Loucy (cell line): ENCODE results near the gene SURF1.

Experiments
- H2AFZ ChIP-seq: fragments of 200-600 bp; sonication (generic); 2 replicates; pipeline ENCODE4 v1.6.0; 2016; ENCODE audit warnings: antibody characterized with exemption, mild to moderate bottlenecking, low read length, moderate library complexity
- H3F3A ChIP-seq: fragments of 200-600 bp; 2 replicates; pipeline ENCODE4 v1.6.0; 2016; ENCODE audit warnings: antibody characterized with exemption, low read depth, mild to moderate bottlenecking
- H3K27me3 ChIP-seq: fragments of 200-600 bp; sonication (generic); 2 replicates; pipeline ENCODE4 v1.6.1; 2014; ENCODE audit warnings: low read length, mild to moderate bottlenecking; ENCODE audit not compliant: insufficient read depth, poor library complexity, severe bottlenecking
- H3K36me3 ChIP-seq: fragments of 200-600 bp; sonication (generic); 2 replicates; pipeline ENCODE4 v1.6.1; 2016; ENCODE audit warnings: low read length; ENCODE audit not compliant: insufficient read depth
- H3K4me1 ChIP-seq: fragments of 200-600 bp; sonication (generic); 2 replicates; pipeline ENCODE4 v1.5.1; 2014; ENCODE audit warnings: low read length, mild to moderate bottlenecking; ENCODE audit not compliant: insufficient read depth, poor library complexity, severe bottlenecking
- H3K4me2 ChIP-seq: fragments of 200-600 bp; sonication (generic); 2 replicates; pipeline ENCODE4 v1.6.0; 2014; ENCODE audit warnings: antibody characterized with exemption, low read length, low read depth, mild to moderate bottlenecking; ENCODE audit not compliant: poor library complexity, severe bottlenecking
- H3K4me3 ChIP-seq: fragments of 200-600 bp; sonication (generic); 2 replicates; pipeline ENCODE4 v1.5.1; 2014; ENCODE audit warnings: low read length, mild to moderate bottlenecking, mixed read lengths; ENCODE audit not compliant: poor library complexity, severe bottlenecking
- H3K79me2 ChIP-seq: fragments of 200-600 bp; sonication (generic); 2 replicates; pipeline ENCODE4 v1.6.1; 2014; ENCODE audit warnings: low read length; ENCODE audit not compliant: insufficient read depth
- H3K9ac ChIP-seq: fragments of 200-600 bp; sonication (generic); 2 replicates; pipeline ENCODE4 v1.6.0; 2014; ENCODE audit warnings: mild to moderate bottlenecking, low read depth, low read length, moderate library complexity; ENCODE audit not compliant: poor library complexity, severe bottlenecking
- H3K9me2 ChIP-seq: fragments of 200-600 bp; sonication (generic); replicated peaks from 2 replicates; pipeline ENCODE4 v1.6.1; 2016; ENCODE audit warnings: low read depth, low read length, mixed read lengths
- H3K9me3 ChIP-seq: fragments of 200-600 bp; sonication (generic); 2 replicates; pipeline ENCODE4 v1.6.1; 2014; ENCODE audit warnings: mild to moderate bottlenecking, antibody characterized with exemption, low read length, low read depth; ENCODE audit not compliant: insufficient read depth
- H4K20me1 ChIP-seq: fragments of 200-600 bp; sonication (generic); 2 replicates; pipeline ENCODE4 v1.6.0; 2014; ENCODE audit warnings: antibody characterized with exemption, low read length, mild to moderate bottlenecking; ENCODE audit not compliant: insufficient read depth, poor library complexity, severe bottlenecking
- CTCF ChIP-seq: fragments of 200-600 bp; sonication (generic); conservative IDR thresholded peaks from 2 replicates; pipeline ENCODE4 v1.5.1; 2014; ENCODE audit warnings: mild to moderate bottlenecking, antibody characterized with exemption, low read length
- EZH2phosphoT487 ChIP-seq: fragments of 200-600 bp; IDR thresholded peaks from 2 replicates; pipeline ENCODE4 v1.6.1; 2018; ENCODE audit warnings: antibody characterized with exemption, mild to moderate bottlenecking, moderate library complexity, borderline replicate concordance

Gene SURF1

GRCh38 chr9:133367221-133367620, 10.9 kb upstream of the SURF1 start:
- Histone ChIP-seq H3K9me3 (no peaks in the 10 kb centered on the region), H3K36me3 (peaks cover 66% of the 10 kb centered on the region; the same call in 1 of the 2 replicates), H2AFZ (no peak overlapping the region), H3K4me3 (no peak overlapping the region), H3K4me2 (no peak overlapping the region), H3K4me1 (peaks cover 43% of the 10 kb centered on the region), H3F3A (peaks cover 14% of the 10 kb centered on the region), H3K9me2 (no peaks in the 10 kb centered on the region), H4K20me1 (peaks cover 82% of the 10 kb centered on the region), H3K27me3 (no peaks in the 10 kb centered on the region), H3K9ac (no peak overlapping the region), H3K79me2 (peaks cover 82% of the 10 kb centered on the region)
- TF ChIP-seq CTCF (no peak), EZH2phosphoT487 (no peak)

GRCh38 chr9:133366435-133366834, 10.1 kb upstream of the SURF1 start:
- peaks cover 36% of the 10 kb centered on the region for H3K4me1 ChIP-seq
- H3K9me2 ChIP-seq: no peaks in the 10 kb centered on the region
- no peak overlapping the region for H3K4me3 ChIP-seq
- H3K36me3 ChIP-seq: peaks cover 74% of the 10 kb centered on the region; the same call in 1 of the 2 replicates
- H3K27me3 ChIP-seq: no peaks in the 10 kb centered on the region
- no peak overlapping the region for H3K9ac ChIP-seq
- peaks cover 74% of the 10 kb centered on the region for H4K20me1 ChIP-seq
- no peak overlapping the region for H2AFZ ChIP-seq
- no peak for TF ChIP-seq CTCF
- TF ChIP-seq EZH2phosphoT487: no peak
- H3K9me3 ChIP-seq: no peaks in the 10 kb centered on the region
- H3K4me2 ChIP-seq: no peak overlapping the region
- H3F3A ChIP-seq: peaks cover 7% of the 10 kb centered on the region
- H3K79me2 ChIP-seq: peaks cover 74% of the 10 kb centered on the region

- Histone ChIP-seq H3K9me2 (no peaks in the 10 kb centered on the region), H3K9me3 (no peaks in the 10 kb centered on the region), H3K36me3 (peaks cover 78% of the 10 kb centered on the region; the same call in 1 of the 2 replicates), H3K4me1 (no peaks in the 10 kb centered on the region), H2AFZ (no peak overlapping the region), H3K9ac (no peak overlapping the region), H4K20me1 (peaks cover 49% of the 10 kb centered on the region), H3F3A (no peaks in the 10 kb centered on the region), H3K4me2 (no peak overlapping the region), H3K4me3 (no peak overlapping the region), H3K27me3 (no peaks in the 10 kb centered on the region), H3K79me2 (peaks cover 58% of the 10 kb centered on the region)
- no peak for TF ChIP-seq EZH2phosphoT487
- no peak for TF ChIP-seq CTCF
These were observed 6.2 kb upstream of the SURF1 start for GRCh38 chr9:133362359-133363044.
